Lung (tissue), 12 donors: ENCODE measurements around the gene C1orf52. TPM values are rescaled to one million over a fixed set of nuclear protein-coding genes. Genes with fewer than 3 reads are reported as not detected.

ENCODE experiments used
- ATAC-seq: fragments of 200-7000 bp; cut with Tn5 transposase; one replicate; pipeline ENCODE4 v1.9.1; 2020; ENCODE audit warnings: moderate number of reproducible peaks; ENCODE audit not compliant: insufficient read depth, low FRiP score
- DNase-seq, 3 donors: peaks; one replicate each; pipeline ENCODE4 v3.0.0-alpha.2; 2013 to 2017
- H3K27ac ChIP-seq, 2 donors: one replicate each; pipeline ENCODE4 v1.5.1; 2013; ENCODE audit warnings: mild to moderate bottlenecking in 2 of 2, moderate library complexity in 2 of 2, control low read depth in 1 of 2, inconsistent platforms in 1 of 2, low read depth in 1 of 2, low read length in 1 of 2
- H3K27me3 ChIP-seq, 3 donors: one replicate each; pipeline ENCODE4 v1.5.1; 2013; ENCODE audit warnings: low read length in 2 of 3; ENCODE audit not compliant: control insufficient read depth in 3 of 3, insufficient read depth in 3 of 3
- H3K36me3 ChIP-seq, 4 donors: one replicate each; pipeline ENCODE4 v1.5.1; 2013; ENCODE audit warnings: low read length in 4 of 4, mild to moderate bottlenecking in 1 of 4, moderate library complexity in 1 of 4; ENCODE audit not compliant: control insufficient read depth in 4 of 4, insufficient read depth in 4 of 4
- H3K4me1 ChIP-seq, 5 donors: one replicate each; pipeline ENCODE4 v1.5.1; 2013; ENCODE audit warnings: low read length in 5 of 5, mild to moderate bottlenecking in 2 of 5, moderate library complexity in 1 of 5; ENCODE audit not compliant: control insufficient read depth in 5 of 5, insufficient read depth in 5 of 5
- H3K4me3 ChIP-seq: one replicate; pipeline ENCODE4 v1.5.1; 2013; ENCODE audit warnings: mild to moderate bottlenecking, control low read depth, moderate library complexity
- H3K9ac ChIP-seq, 2 donors: one replicate each; pipeline ENCODE4 v1.5.1; 2013; ENCODE audit warnings: low read length in 2 of 2, control low read depth in 1 of 2; ENCODE audit not compliant: insufficient read depth in 1 of 2
- H3K9me3 ChIP-seq, 4 donors: one replicate each; pipeline ENCODE4 v1.5.1; 2013; ENCODE audit warnings: low read length in 3 of 4, mild to moderate bottlenecking in 1 of 4, moderate library complexity in 1 of 4; ENCODE audit not compliant: control insufficient read depth in 4 of 4, insufficient read depth in 3 of 4
- WGBS, 2 donors: extraction: QIAGEN DNeasy Blood & Tissue Kit; methylation state at CpG; one replicate each; pipeline ENCODE4 v1.1.7; 2013; 5-methylcytosine and 5-hydroxymethylcytosine counted together
- polyA plus RNA-seq, 2 donors: library from polyadenylated mRNA; stranded (reverse); fragments of 200-250 nt; gene quantifications; one replicate each; pipeline ENCODE4 v1.2.1, GENCODE V29; 2013
- total RNA-seq, 2 donors: library from RNA; depleted of rRNA in 1 of 2; stranded (reverse); fragments of >200 nt in 1 of 2; gene quantifications; one replicate each; pipeline ENCODE4 v1.2.1, GENCODE V29; 2014 to 2021
- TF ChIP-seq, protein P1 (sequence below): IDR thresholded peaks from 2 replicates; pipeline ENCODE4 v1.5.1; 2012; ENCODE audit warnings: mild to moderate bottlenecking; ENCODE audit errors: control extremely low read depth, extremely low read depth
- donor health status: control.
- donor health status: control.
- donor health status: Bipolar disorder and iron deficiency.
- donor health status: healthy.
- donor health status: DM: yes; HTN: yes; CAD: no.

Gene C1orf52
- total and polyA plus RNA-seq, 4 donors: 18.8 to 38.2 (median 28.3) TPM

DNA sequence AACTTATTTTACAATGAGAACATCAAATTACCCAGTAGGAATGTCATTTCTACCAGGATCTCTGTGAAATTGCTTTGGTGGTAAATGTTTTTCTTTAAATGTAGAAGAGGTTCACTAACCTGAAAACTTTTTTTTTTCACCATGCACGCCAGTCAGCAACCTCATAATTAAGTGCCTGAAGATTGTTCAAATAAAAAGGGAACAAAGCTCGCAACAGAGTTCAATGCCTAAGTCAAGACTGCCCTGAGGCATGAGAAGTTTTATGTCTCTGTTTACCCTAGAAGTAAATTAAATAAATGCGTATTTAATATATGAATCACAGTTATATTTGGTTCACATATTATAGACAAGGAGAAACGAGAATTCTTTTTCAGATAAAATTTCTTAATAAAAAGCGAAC, 44.8 kb downstream of the C1orf52 start:
- no peak for ATAC-seq
- TF ChIP-seq, protein P1, sequence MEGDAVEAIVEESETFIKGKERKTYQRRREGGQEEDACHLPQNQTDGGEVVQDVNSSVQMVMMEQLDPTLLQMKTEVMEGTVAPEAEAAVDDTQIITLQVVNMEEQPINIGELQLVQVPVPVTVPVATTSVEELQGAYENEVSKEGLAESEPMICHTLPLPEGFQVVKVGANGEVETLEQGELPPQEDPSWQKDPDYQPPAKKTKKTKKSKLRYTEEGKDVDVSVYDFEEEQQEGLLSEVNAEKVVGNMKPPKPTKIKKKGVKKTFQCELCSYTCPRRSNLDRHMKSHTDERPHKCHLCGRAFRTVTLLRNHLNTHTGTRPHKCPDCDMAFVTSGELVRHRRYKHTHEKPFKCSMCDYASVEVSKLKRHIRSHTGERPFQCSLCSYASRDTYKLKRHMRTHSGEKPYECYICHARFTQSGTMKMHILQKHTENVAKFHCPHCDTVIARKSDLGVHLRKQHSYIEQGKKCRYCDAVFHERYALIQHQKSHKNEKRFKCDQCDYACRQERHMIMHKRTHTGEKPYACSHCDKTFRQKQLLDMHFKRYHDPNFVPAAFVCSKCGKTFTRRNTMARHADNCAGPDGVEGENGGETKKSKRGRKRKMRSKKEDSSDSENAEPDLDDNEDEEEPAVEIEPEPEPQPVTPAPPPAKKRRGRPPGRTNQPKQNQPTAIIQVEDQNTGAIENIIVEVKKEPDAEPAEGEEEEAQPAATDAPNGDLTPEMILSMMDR: no peak
- WGBS, 2 donors: 68 to 84% methylated on average over 5 of the region's 5 CpGs
- no peak overlapping the region for H3K4me3 ChIP-seq
- no peak overlapping the region for H3K9ac ChIP-seq
- DNase-seq: no peak
- H3K27me3 ChIP-seq: no peaks in the 10 kb centered on the region
- no peak overlapping the region for H3K27ac ChIP-seq
- H3K4me1 ChIP-seq: peaks cover 0 to 4% (median 0%) of the 10 kb centered on the region in 5 donors
- H3K36me3 ChIP-seq: no peaks in the 10 kb centered on the region
- H3K9me3 ChIP-seq: no peaks in the 10 kb centered on the region

DNA sequence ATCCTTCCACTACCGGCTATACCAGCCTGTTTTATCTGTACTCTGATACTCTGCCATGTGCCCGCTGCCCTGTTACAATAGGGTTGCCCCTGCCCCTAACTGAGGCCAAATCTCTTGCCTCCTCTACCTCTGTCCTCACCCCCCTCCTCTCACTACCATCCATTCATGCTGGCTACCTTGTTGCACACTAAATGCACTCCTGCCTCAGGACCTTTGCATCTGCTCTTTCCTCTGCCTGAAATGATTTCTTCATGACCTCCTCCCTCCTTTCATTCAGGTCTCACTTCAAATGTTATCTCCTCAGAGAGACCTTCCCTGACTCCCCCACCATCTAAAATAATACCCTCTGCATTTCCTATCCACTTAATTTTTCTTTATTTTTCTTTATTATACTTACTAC, 51.0 kb downstream of the C1orf52 start:
- Histone ChIP-seq H3K4me1 (peaks cover 0 to 13% (median 1%) of the 10 kb centered on the region in 5 donors), H3K4me3 (no peak overlapping the region), H3K27ac (no peak overlapping the region), H3K9ac (no peak overlapping the region), H3K36me3 (no peaks in the 10 kb centered on the region), H3K27me3 (no peaks in the 10 kb centered on the region), H3K9me3 (no peaks in the 10 kb centered on the region)
- TF ChIP-seq, protein P1: no peak
- ATAC-seq (no peak), DNase-seq (no peak)
- 64 to 75% methylated on average over 2 of the region's 2 CpGs for WGBS, 2 donors

DNA sequence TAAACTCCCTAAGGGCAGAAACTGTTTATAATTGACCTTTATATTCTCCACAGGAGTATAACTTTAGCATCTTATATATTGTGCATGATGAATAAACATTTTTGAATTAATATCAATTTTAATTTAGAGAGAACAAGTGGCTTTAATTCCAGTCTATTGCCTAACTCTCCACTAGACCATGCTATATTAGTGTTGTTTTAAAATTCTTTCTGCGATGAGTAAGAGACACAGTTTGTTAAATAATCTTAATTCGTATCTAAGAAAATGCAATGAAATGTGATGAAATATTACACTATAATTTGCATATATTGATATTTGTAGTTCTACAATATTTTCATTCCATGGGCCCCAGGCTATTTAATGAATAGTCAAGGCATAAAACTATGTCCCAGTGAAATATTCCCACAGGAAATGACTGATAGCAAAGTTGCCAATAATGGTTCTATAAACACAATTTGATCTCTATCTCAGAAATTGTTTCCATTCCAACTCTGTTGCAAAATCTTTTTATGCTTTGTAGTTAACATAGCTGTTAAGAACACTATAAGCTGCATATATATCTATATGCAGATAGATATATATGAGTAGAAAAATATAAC, 55.8 kb downstream of the C1orf52 start:
- H3K4me3 ChIP-seq: no peak overlapping the region
- no peak for DNase-seq
- H3K9me3 ChIP-seq: no peaks in the 10 kb centered on the region
- TF ChIP-seq, protein P1: no peak
- peaks cover 0 to 37% (median 4%) of the 10 kb centered on the region in 5 donors for H3K4me1 ChIP-seq
- 78 to 82% methylated on average over 2 of the region's 2 CpGs for WGBS, 2 donors
- no peak overlapping the region for H3K27ac ChIP-seq
- no peaks in the 10 kb centered on the region for H3K27me3 ChIP-seq
- no peaks in the 10 kb centered on the region for H3K36me3 ChIP-seq
- no peak overlapping the region for H3K9ac ChIP-seq
- ATAC-seq: no peak

DNA sequence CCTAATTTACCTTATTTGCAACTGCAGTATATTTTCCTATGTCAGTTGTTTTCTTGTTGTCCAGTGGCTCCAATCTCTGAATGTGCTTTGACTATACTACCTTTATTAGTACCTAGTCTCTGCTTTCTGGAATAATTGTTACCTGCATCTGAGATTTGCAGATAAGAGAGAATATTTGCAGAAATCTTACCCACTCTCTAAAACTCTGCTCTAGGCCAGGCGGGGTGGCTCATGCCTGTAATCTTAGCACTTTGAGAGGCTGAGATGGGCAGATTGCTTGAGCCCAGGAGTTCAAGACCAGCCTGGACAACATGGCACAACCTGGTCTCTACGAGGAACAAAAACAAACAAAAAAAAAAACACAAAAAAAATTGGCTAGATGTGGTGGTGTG, 56.6 kb downstream of the C1orf52 start:
- H3K9me3 ChIP-seq: no peaks in the 10 kb centered on the region
- no peaks in the 10 kb centered on the region for H3K36me3 ChIP-seq
- DNase-seq (no peak), ATAC-seq (no peak)
- TF ChIP-seq, protein P1: no peak
- H3K9ac ChIP-seq: peak overlapping the region in 1 of 2 donors; percentile 88
- H3K27me3 ChIP-seq: no peaks in the 10 kb centered on the region
- no peak overlapping the region for H3K27ac ChIP-seq
- H3K4me3 ChIP-seq: no peak overlapping the region
- 62 to 87% methylated on average over 2 of the region's 2 CpGs for WGBS, 2 donors
- H3K4me1 ChIP-seq: peaks cover 0 to 37% (median 4%) of the 10 kb centered on the region in 5 donors
